CD4-positive, alpha-beta T cell (primary cell): Measurements from ENCODE around the gene NEO1. TPM values are rescaled to one million over a fixed set of nuclear protein-coding genes. Genes with fewer than 3 reads are reported as not detected.

ENCODE experiments used
- ATAC-seq: fragments of 200-7000 bp; cut with Tn5 transposase; one replicate; pipeline ENCODE4 v1.10.0; 2022; ENCODE audit warnings: mild to moderate bottlenecking; ENCODE audit not compliant: poor library complexity
- CTCF ChIA-PET: fragments of 350-600 bp; sonication (Branson Sonifier 250); formaldehyde crosslinking; loops from one replicate; lab custom pipeline; 2021; ENCODE audit warnings: antibody characterized with exemption, inconsistent platforms; lab: Charles Lee
- POLR2A ChIA-PET: fragments of 350-600 bp; sonication (Branson Sonifier 250); formaldehyde crosslinking; loops from one replicate; lab custom pipeline; 2021; ENCODE audit warnings: antibody characterized with exemption, inconsistent platforms; lab: Charles Lee
- DNase-seq, 14 experiments: peaks; one replicate each; pipeline ENCODE4 v3.0.0-alpha.2; 2013 to 2020; ENCODE audit warnings: mixed read lengths in 2 of 14
- H3K27ac ChIP-seq, 2 donors: one replicate each; pipeline versions ENCODE4 v1.5.1 to v1.7.0; 2013; ENCODE audit warnings: low read length in 2 of 2, low read depth in 1 of 2, mild to moderate bottlenecking in 1 of 2
- H3K27me3 ChIP-seq, 2 experiments: 1 replicate in 1 of 2; 2 replicates in 1 of 2; pipeline versions ENCODE4 v1.6.1 to v1.7.0; 2013; ENCODE audit warnings: low read length in 2 of 2, control low read depth in 1 of 2, mild to moderate bottlenecking in 1 of 2, moderate library complexity in 1 of 2; ENCODE audit not compliant: insufficient read depth in 2 of 2, control insufficient read depth in 1 of 2
- H3K36me3 ChIP-seq: one replicate; pipeline ENCODE4 v1.6.1; 2013; ENCODE audit warnings: low read length, control low read depth; ENCODE audit not compliant: insufficient read depth
- H3K4me1 ChIP-seq: one replicate; pipeline ENCODE4 v1.6.1; 2013; ENCODE audit warnings: low read length, control low read depth; ENCODE audit not compliant: insufficient read depth
- H3K4me3 ChIP-seq: one replicate; pipeline ENCODE4 v1.5.1; 2013; ENCODE audit warnings: mild to moderate bottlenecking, low read length, moderate library complexity
- H3K9me3 ChIP-seq, 2 experiments: 1 replicate in 1 of 2; 2 replicates in 1 of 2; pipeline versions ENCODE4 v1.6.1 to v1.7.0; 2013; ENCODE audit warnings: low read length in 2 of 2, mild to moderate bottlenecking in 2 of 2, control low read depth in 1 of 2, moderate library complexity in 1 of 2; ENCODE audit not compliant: control insufficient read depth in 1 of 2, insufficient read depth in 1 of 2
- H3K27ac Mint-ChIP-seq: one replicate; pipeline ENCODE4 v1.8.0; 2020; ENCODE audit warnings: mixed read lengths
- H3K27me3 Mint-ChIP-seq: one replicate; pipeline ENCODE4 v1.8.0; 2021; ENCODE audit warnings: mixed read lengths
- H3K36me3 Mint-ChIP-seq: one replicate; pipeline ENCODE4 v1.8.0; 2021; ENCODE audit warnings: low read depth, mixed read lengths
- H3K4me1 Mint-ChIP-seq: one replicate; pipeline ENCODE4 v1.8.0; 2021; ENCODE audit warnings: low read depth, mixed read lengths
- H3K4me3 Mint-ChIP-seq: one replicate; pipeline ENCODE4 v1.8.0; 2020; ENCODE audit warnings: mild to moderate bottlenecking, mixed read lengths
- H3K9me3 Mint-ChIP-seq: one replicate; pipeline ENCODE4 v1.8.0; 2020; ENCODE audit warnings: mixed read lengths
- intact Hi-C, 2 experiments: fragments of 100-400 bp; cut with DNase I in 1 of 2; cut with micrococcal nuclease in 1 of 2; formaldehyde crosslinking; loops; one replicate each; pipeline versions ENCODE4 v1.15.1 to v1.9.0; 2023 to 2025; cut with DNase I, micrococcal nuclease
- total RNA-seq, 174 experiments: library from RNA in 2 of 174; stranded (reverse) in 2 of 174; gene quantifications; one replicate each; pipeline ENCODE4 v1.2.3 and lab custom pipeline; 2021 to 2026
- TF ChIP-seq, protein P1 (sequence below): fragments of 200-600 bp; IDR thresholded peaks from one replicate; pipeline ENCODE4 v1.8.0; 2022; ENCODE audit warnings: antibody characterized with exemption, mild to moderate bottlenecking

The NEO1 gene
- total RNA-seq, 2 experiments from 2014 or later = 6.0 to 8.0 TPM

DNA sequence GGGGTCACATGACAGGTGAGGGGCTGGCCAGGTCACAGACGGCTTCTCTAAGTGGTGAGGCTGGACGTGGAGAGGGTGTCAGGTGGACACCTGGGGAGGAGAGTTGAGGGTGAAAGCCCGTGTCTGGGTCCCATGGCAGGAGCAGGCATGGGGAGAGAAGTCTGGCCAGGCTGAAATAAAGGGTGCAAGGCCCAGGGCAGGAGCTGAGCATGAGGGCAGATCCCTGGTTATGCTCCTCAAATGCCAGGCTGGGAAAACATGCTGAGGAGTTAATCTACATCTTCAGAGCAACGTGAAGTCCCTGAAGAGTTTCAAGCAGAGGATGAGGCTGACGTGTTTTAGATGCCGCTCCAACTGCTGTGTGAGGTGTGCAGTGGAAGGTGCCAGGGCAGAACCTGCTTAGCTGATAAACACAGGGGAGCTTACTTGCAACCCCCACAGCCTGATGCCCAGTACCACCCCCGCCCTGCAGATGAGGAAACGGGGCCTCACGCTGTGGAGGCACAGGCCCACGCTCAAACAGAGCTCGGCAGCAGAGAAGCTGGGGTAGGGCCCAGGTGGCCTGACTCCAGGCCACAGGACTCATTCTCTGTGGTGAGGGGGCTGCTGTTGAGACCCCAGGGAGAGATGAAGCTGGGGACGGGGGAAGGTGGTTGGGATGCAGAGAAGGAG lies 276.0 kb downstream of the NEO1 start:
- ChIA-PET CTCF (no interaction called here), POLR2A (no interaction called here)
- H3K27me3 Mint-ChIP-seq = peaks cover 9% of the 10 kb centered on the region

DNA sequence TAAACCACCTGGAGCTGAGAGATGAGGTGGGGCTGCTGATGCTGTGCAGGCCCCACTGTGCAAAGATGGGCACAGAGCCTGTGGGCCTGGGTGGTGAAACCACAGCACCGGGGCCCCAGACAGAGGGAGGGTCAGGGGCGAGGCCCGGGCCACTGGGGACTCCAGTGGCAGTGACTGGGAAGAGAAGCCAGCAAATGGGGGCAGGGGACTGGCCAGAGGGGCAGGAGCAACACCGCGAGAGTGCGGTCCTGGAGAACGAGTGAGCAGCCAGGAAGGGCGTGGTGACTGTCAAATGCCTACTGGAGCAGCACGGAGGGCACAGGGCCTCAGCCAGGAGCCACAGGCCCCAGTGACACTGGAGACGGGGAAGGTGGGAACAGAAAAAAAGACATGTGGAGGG lies 276.7 kb downstream of the NEO1 start:
- Mint-ChIP-seq H3K9me3 (no peaks in the 10 kb centered on the region), H3K4me1 (no peaks in the 10 kb centered on the region), H3K27me3 (peaks cover 9% of the 10 kb centered on the region), H3K36me3 (no peaks in the 10 kb centered on the region), H3K27ac (no peak overlapping the region), H3K4me3 (no peak overlapping the region)
- no peak overlapping the region for H3K4me3 ChIP-seq
- ATAC-seq = no peak
- ChIA-PET CTCF (no interaction called here), POLR2A (no interaction called here)
- H3K27me3 ChIP-seq = no peaks in the 10 kb centered on the region
- H3K4me1 ChIP-seq = no peaks in the 10 kb centered on the region
- no peak overlapping the region for H3K27ac ChIP-seq
- TF ChIP-seq, protein P1, sequence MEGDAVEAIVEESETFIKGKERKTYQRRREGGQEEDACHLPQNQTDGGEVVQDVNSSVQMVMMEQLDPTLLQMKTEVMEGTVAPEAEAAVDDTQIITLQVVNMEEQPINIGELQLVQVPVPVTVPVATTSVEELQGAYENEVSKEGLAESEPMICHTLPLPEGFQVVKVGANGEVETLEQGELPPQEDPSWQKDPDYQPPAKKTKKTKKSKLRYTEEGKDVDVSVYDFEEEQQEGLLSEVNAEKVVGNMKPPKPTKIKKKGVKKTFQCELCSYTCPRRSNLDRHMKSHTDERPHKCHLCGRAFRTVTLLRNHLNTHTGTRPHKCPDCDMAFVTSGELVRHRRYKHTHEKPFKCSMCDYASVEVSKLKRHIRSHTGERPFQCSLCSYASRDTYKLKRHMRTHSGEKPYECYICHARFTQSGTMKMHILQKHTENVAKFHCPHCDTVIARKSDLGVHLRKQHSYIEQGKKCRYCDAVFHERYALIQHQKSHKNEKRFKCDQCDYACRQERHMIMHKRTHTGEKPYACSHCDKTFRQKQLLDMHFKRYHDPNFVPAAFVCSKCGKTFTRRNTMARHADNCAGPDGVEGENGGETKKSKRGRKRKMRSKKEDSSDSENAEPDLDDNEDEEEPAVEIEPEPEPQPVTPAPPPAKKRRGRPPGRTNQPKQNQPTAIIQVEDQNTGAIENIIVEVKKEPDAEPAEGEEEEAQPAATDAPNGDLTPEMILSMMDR = no peak
- intact Hi-C loops = no loop called here
- no peak for DNase-seq
- no peaks in the 10 kb centered on the region for H3K36me3 ChIP-seq
- H3K9me3 ChIP-seq = peaks cover 0 to 13% of the 10 kb centered on the region in 2 experiments

More for the DNA sequence above, 276.0 kb downstream of the NEO1 start:
- intact Hi-C loops = no loop called here
- no peak for DNase-seq
- no peak overlapping the region for H3K4me3 Mint-ChIP-seq
- Histone ChIP-seq H3K4me1 (no peaks in the 10 kb centered on the region), H3K36me3 (no peaks in the 10 kb centered on the region), H3K4me3 (no peak overlapping the region), H3K27me3 (no peaks in the 10 kb centered on the region), H3K9me3 (peaks cover 0 to 14% of the 10 kb centered on the region in 2 experiments), H3K27ac (no peak overlapping the region)
- TF ChIP-seq, protein P1 = no peak
- no peak for ATAC-seq
- H3K27ac Mint-ChIP-seq = no peak overlapping the region
- H3K36me3 Mint-ChIP-seq = no peaks in the 10 kb centered on the region
- H3K4me1 Mint-ChIP-seq = no peaks in the 10 kb centered on the region
- H3K9me3 Mint-ChIP-seq = no peaks in the 10 kb centered on the region

DNA sequence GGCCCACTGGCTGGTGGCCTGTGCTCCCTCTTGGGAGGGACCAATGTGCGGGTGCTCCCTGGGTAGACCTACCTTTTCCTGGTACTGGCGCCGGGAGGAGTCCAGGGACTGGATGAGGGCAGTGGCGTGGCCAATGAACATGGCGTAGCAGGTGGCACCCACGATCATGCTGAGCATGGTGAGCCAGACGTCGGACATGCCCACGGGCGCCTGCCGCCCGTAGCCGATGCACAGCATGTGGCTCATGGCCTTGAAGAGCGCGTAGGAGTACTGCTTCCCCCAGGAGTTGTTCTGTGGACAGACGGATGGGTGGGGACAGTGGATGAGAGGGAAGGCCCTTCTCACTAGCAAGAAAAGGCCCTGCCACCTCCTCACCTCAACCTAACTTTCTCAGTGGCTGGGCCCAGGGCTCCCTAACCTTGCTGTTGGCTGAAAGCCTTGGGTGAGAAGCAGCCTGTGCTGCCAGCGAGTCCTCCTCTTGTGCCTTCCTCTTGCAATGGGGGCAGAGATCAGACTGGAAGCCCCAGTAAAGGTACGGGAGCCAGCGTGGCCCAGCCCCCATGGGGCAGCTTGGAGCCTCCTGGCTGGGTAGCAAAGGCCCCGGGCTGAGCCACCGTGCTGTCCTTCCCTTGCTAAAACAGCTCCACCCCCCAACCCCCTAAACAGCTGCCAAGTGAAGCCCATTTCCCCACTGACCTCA lies 277.4 kb downstream of the NEO1 start:
- Mint-ChIP-seq H3K9me3 (no peaks in the 10 kb centered on the region), H3K4me1 (no peaks in the 10 kb centered on the region), H3K36me3 (no peaks in the 10 kb centered on the region), H3K27me3 (peaks cover 9% of the 10 kb centered on the region), H3K27ac (no peak overlapping the region), H3K4me3 (no peak overlapping the region)
- Histone ChIP-seq H3K4me1 (no peaks in the 10 kb centered on the region), H3K4me3 (no peak overlapping the region), H3K27ac (no peak overlapping the region), H3K36me3 (no peaks in the 10 kb centered on the region), H3K9me3 (peaks cover 0 to 6% of the 10 kb centered on the region in 2 experiments), H3K27me3 (no peaks in the 10 kb centered on the region)
- ChIA-PET POLR2A (no interaction called here), CTCF (no interaction called here)
- TF ChIP-seq, protein P1 = no peak
- intact Hi-C loops = no loop called here
- ATAC-seq (no peak), DNase-seq (no peak)
